GM12801 (cell line): ENCODE results near the gene PRRG4.

Experiments
- CTCF ChIP-seq: IDR thresholded peaks from one replicate; pipeline ENCODE4 v1.5.1; 2011; ENCODE audit warnings: control low read depth; ENCODE audit not compliant: insufficient read length; ENCODE audit errors: extremely low read depth

The PRRG4 gene

GRCh38 chr11:32794439-32794838 is 35.3 kb upstream of the PRRG4 start, which contains the start of gene CCDC73:
CCDC73 (minus strand) TSS chr11:32794662; CDS start chr11:32760243, 34,419 bp downstream.
- TF ChIP-seq CTCF: no peak

- TF ChIP-seq CTCF: no peak
Observed at GRCh38 chr11:32796425-32796824, 33.3 kb upstream of the PRRG4 start.

DNA sequence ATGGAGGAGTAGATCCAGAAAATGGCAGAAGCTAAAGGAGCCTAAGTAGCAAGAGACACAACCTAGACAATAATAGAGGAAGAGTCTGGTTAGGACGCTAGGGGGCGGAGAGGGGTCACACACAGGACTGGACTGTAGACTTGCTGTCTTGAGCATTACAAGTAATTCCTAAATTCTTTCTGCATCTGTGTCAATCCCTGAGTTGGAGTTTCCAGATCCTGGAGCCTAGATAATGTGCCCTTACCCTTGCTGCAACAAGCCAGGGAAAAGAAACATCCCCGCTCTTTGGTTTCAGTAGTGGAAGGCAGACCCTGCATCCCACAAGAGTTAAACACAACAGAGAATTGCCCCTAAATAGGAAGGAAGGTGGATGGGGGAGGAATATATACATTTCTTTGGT is 20.4 kb upstream of the PRRG4 start:
- no peak for TF ChIP-seq CTCF

GRCh38 chr11:32817181-32817851 is 12.4 kb upstream of the PRRG4 start:
- TF ChIP-seq CTCF: no peak

- no peak for TF ChIP-seq CTCF
Observed at GRCh38 chr11:32817852-32818183, 11.9 kb upstream of the PRRG4 start.

GRCh38 chr11:32819187-32819586 is 10.5 kb upstream of the PRRG4 start:
- TF ChIP-seq CTCF: no peak

- TF ChIP-seq CTCF: no peak
Observed at GRCh38 chr11:32820497-32820896, 9.2 kb upstream of the PRRG4 start.

DNA sequence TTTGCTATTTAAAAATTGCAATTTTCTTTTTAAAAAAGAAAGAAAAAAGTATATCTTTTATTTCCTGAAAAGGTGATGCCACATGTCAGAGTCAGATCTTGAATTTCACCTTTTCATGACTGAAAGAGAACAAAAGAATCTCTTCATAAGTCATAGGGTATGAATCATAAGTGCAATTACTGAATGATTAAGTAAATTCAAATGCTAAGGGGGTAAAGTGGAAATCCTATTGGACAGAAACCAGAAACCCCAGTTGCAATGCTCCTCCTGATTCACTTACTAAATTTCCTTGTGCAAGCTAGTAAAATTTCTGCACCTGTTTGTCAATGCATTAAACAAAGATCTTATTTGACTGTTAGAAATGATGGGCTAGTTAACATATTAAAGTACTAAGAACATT is 8.2 kb upstream of the PRRG4 start:
- no peak for TF ChIP-seq CTCF
